K562 treated with DMSO at 1 percent for 4 hours (cell line): ENCODE results near the gene RBM14. TPM values are rescaled to one million over a fixed set of nuclear protein-coding genes. Genes with fewer than 3 reads are reported as not detected.

Source experiments
- total RNA-seq: library from RNA; unstranded; fragments of 300-600 nt; gene quantifications from 2 replicates; pipeline ENCODE4 v1.2.3, GENCODE V29; 2022; ENCODE audit not compliant: insufficient read depth

RBM14 gene, protein sequence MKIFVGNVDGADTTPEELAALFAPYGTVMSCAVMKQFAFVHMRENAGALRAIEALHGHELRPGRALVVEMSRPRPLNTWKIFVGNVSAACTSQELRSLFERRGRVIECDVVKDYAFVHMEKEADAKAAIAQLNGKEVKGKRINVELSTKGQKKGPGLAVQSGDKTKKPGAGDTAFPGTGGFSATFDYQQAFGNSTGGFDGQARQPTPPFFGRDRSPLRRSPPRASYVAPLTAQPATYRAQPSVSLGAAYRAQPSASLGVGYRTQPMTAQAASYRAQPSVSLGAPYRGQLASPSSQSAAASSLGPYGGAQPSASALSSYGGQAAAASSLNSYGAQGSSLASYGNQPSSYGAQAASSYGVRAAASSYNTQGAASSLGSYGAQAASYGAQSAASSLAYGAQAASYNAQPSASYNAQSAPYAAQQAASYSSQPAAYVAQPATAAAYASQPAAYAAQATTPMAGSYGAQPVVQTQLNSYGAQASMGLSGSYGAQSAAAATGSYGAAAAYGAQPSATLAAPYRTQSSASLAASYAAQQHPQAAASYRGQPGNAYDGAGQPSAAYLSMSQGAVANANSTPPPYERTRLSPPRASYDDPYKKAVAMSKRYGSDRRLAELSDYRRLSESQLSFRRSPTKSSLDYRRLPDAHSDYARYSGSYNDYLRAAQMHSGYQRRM
- 85.3 and 90.1 TPM in 2 replicates for total RNA-seq

DNA sequence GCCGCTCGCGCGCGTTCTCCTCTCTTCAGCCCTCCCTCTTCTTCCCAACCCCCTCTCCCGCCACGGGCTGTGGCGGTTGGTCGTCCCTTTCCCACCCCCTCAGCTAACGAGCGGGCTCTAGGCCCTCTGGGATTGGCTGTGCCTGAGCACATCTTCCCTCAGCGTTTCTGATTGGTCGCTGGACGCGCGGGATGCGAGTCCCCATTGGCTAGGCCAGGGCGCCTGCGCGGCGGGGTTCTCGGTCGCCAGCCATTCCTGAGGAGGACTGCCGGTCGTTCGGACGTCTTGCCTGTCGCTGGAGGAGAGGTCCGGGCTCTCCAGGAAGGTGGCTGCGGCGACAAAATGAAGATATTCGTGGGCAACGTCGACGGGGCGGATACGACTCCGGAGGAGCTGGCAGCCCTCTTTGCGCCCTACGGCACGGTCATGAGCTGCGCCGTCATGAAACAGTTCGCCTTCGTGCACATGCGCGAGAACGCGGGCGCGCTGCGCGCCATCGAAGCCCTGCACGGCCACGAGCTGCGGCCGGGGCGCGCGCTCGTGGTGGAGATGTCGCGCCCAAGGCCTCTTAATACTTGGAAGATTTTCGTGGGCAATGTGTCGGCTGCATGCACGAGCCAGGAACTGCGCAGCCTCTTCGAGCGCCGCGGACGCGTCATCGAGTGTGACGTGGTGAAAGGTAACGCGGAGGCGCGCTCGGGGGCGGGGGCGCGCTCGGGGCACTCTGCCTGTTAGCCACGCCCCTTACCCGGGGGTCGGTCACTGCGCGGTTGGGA, at the start of gene RBM14:
RBM14 (plus strand) TSS at position 252 of the 776 bp plus-strand sequence; CDS start at position 343, 91 bp downstream.

DNA sequence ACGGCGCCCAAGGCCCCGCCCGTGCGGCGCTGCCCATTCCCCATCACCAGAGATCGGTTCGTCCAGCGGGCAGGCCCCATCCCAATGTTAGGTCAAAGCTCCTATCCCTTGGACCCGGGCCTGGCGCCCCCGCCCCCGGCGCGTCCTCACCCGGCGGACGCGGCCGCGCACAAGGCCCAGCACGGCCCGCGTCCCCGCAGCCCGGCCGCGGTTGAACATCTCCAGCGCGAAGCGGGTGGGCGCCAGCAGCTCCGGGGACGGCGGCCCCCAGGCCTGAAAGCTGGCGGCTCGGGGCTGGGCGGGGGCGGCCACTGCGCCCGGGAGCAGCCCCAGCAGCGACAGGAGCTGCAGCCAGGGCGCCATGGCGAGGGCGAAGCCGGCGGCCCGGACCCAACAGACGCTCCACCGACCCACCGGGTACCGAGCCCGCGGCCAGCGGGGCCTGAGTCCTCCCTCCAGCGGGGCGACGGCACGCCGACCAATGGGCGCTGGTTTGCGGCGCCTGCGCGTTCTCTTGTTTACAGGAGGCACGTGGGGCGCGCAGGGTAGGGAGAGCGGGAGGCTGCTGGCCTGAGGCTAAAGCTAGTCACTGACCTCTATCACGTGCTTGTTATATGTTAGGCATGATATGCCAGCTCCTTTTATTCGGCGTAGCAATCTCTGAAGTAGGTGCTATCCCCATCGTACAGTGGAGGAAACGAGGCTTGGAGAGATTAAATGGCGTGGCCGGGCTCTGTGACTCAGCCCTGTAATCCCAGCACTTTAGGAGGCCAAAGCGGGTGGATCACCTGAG, 48.1 kb upstream of the RBM14 start, which contains the start of gene CTSF:
CTSF (minus strand) TSS at position 483 of the 793 bp plus-strand sequence; CDS start at position 363, 120 bp downstream.

DNA sequence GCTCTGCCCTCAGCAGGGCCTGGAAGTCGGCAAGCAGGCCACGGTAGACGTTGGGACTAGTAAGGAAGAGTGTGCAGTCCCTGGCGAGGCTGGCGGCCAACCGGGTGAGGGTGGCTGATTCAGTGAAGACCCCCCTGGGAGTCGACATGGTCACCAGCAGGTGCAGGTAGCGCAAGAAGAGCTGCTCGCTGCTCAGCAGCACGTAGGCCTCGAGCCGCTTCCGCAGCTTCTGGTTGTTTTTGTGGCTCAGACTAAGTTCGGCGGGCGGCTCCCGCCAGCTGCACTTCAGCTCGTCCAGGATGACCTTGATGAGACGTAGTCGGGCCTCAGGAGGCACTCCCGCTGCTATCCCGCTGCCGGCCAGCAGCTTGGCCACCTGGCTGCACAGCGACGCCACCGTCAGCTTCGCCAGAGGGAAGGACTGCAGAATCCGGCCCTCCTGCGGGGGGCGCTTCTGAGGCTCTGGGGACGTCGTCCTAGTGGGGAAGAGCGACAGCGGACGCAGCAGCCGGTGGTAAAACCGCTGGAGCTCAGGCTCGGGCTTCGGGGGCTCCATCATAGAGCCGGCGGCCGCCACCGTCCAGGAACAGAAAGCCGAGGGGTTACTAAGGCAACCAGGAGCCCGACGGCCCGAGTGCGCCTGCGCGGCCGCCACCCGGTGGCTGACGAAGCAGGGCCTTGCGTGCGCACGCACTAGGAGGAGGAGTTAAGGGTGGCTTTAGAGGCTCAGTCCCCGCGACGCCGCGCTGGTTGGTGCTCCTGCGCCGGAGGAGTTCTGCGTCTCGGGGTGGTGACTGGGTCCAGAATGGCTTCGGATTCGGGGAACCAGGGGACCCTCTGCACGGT, 23.8 kb upstream of the RBM14 start, which contains the start of the genes CCDC87 and CCS:
CCDC87 (minus strand) TSS at position 607 of the 846 bp plus-strand sequence; CDS start at position 559, 48 bp downstream.
CCS (plus strand) TSS at position 729 of the 846 bp plus-strand sequence; CDS start at position 806, 77 bp downstream.

DNA sequence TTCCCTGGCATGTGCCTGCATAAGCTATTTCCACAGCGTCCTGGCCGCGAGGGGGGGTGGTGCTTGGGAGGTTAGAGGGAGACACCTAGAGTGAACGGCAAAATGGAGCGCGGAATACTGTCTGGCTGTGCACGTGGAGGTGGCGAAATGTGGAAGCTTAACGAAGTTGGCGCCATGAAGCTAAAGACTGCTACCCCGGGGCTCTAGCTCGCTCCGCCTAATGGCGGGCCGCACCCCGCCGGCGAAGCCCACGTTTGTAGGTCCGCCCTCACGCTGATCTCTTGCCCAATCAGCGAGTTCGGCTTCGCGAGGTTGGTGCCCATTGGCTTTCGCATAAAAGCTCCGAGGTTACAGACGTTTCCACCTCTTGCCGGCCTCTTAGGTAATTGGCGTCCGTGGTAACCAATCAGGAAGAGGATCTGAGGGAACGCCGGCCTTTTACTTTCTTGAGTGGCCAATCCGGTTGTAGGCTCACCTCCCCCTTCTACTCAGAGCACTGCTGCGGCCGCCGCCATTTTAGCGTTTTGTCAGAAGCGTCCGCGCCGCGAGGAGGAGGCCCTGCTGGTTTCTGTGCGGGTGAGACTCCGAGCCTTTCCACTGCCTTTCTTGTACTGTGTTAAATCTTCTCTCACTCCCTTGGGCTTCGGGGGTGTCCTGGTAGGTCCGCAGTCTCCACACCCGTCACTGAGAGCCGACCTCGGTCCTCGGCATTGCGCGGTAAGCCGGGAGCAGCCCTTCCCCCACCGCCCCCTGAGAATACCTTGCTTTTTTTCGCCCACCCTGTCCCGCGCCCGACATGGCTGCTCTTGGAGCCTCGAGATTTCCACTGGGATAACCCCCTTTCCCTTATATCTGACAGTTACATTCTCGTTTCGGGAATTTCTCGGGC, 22.0 kb downstream of the RBM14 start, which contains the start of gene RBM4:
RBM4 (plus strand) TSS at position 527 of the 889 bp plus-strand sequence. CDS start 1,009 bp downstream, outside the sequence.

Other genes starting within 250 kb of the RBM14 start
- 5.8 and 11.3 TPM in 2 replicates for gene SLC29A2, start 244.9 kb upstream of the RBM14 start, total RNA-seq
- gene NPAS4, start 195.6 kb upstream of the RBM14 start, total RNA-seq = not detected in 2 replicates
- gene MRPL11, start 177.8 kb upstream of the RBM14 start, total RNA-seq = 51.8 and 54.1 TPM in 2 replicates
- gene PELI3, start 149.7 kb upstream of the RBM14 start, total RNA-seq = 3.5 and 4.1 TPM in 2 replicates
- gene DPP3, start 136.2 kb upstream of the RBM14 start, total RNA-seq = 35.2 and 38.6 TPM in 2 replicates
- gene BBS1, start 106.0 kb upstream of the RBM14 start, total RNA-seq = 8.4 and 10.2 TPM in 2 replicates
- gene ZDHHC24, start 70.6 kb upstream of the RBM14 start, total RNA-seq = 9.4 and 10.1 TPM in 2 replicates
- gene ACTN3, start 69.7 kb upstream of the RBM14 start, total RNA-seq = not detected in 2 replicates
- gene CTSF, start 48.0 kb upstream of the RBM14 start, total RNA-seq = 18.6 and 19.2 TPM in 2 replicates
- not detected in 2 replicates for gene CCDC87, start 23.6 kb upstream of the RBM14 start, total RNA-seq
- gene CCS, start 23.4 kb upstream of the RBM14 start, total RNA-seq = 28.8 and 29.9 TPM in 2 replicates
- gene RBM4, start 22.1 kb downstream of the RBM14 start, total RNA-seq = 99.5 and 116 TPM in 2 replicates
- 13.2 and 15.2 TPM in 2 replicates for gene RBM4B, start 61.3 kb downstream of the RBM14 start, total RNA-seq
- 26.3 and 31.5 TPM in 2 replicates for gene SPTBN2, start 112.6 kb downstream of the RBM14 start, total RNA-seq
- 35.7 and 44.7 TPM in 2 replicates for gene RCE1, start 226.8 kb downstream of the RBM14 start, total RNA-seq
- 22.2 and 23.9 TPM in 2 replicates for gene LRFN4, start 240.4 kb downstream of the RBM14 start, total RNA-seq